GM21576 (cell line): Measurements from ENCODE around the gene TM9SF3.
A peak's percentile ranks its signal among the peaks of the same experiment; 100 is the strongest.

ENCODE experiments used
- ATAC-seq: cut with Tn5 transposase; IDR thresholded peaks from one replicate; pipeline ENCODE4 v1.9.1; 2021; ENCODE audit warnings: mild to moderate bottlenecking, moderate library complexity; ENCODE audit not compliant: unreplicated experiment

The TM9SF3 gene

GRCh38 chr10:96513305-96513697, 73.5 kb downstream of the TM9SF3 start:
- ATAC-seq: peak; percentile 36

DNA sequence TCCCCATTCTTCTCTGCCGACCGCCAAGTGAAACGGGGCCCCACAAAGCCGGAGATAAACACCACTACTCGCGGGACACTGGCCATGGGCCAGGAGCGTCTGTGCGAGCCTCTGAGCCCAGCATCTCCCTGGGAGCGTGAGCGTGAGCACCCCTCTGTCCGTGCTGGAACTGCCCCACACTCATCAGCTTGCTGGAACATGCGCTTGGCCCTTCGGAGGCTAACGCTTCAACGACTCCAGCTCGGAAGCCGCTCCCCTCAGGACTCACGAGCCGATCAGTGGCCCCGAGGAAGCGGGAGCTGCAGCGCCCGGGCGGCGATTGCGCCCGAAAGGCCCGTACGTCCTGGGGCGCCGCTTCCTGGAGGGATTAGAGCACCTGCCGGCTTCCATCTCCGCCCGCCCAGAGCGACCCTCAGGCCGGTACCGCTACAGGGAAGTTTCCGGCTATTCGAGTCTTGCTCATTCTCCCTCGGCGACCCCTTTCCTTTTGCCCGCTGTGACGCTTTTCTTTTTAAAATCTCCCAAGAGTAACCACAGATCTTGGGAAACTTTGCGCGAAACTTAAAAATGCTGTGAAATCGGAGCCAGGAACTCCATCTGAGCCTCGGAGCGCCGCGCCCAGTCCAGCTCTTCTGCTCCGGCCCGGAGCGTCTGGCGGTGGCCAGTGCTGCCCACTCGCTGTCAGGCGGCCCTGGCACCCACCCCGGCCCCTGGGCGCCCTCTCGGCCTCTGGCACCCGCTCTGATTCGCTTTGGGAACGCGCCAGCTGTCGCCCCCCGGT, 74.1 kb downstream of the TM9SF3 start:
- no peak for ATAC-seq

- no peak for ATAC-seq
Observed at GRCh38 chr10:96511044-96511945, 75.5 kb downstream of the TM9SF3 start.

- ATAC-seq: no peak
Observed at GRCh38 chr10:96509017-96509641, 77.7 kb downstream of the TM9SF3 start.

GRCh38 chr10:96507044-96507443, 79.8 kb downstream of the TM9SF3 start:
- ATAC-seq: no peak

DNA sequence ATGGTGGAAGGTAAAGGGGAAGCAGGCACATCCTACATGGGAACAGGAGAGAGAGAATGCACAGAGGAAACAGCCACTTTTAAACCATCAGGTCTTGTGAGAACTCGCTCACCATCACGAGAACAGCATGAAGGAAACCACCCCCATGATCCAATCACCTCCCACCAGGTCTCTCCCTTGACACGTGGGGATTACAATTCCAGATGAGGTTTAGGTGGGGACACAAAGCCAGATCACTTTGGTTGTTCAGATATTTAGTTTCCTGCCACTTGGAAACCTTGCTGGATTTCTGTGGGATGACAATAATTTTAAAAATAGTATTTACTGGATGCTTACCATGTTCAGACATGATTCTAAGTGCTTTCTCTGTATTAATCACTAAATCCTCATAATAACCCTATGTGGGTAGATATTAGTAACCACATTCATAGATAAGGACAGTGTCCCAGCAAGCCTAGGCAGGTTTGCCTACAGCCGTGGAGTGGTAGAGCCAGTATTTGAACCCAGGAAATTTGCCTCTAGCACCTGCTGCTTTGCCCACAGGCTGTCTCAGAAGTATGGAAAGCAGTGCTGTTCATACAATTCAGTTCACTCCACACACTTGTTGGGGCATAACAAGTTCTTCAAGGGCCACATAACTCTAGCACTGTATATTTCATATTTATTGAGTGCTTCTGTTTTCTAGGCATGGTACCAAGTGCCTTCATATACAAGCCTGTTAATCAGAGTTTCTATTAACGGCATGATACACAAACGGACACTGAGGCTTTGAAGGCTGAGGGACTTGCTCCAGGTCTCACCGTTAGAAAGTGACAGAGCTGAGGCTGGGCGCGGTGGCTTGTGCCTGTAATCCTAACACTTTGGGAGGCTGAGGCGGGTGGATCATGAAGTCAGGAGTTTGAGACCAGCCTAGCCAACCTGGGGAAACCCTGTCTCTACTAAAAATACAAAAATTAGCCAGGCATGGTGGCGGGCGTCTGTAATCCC, 81.4 kb downstream of the TM9SF3 start:
- ATAC-seq: no peak

DNA sequence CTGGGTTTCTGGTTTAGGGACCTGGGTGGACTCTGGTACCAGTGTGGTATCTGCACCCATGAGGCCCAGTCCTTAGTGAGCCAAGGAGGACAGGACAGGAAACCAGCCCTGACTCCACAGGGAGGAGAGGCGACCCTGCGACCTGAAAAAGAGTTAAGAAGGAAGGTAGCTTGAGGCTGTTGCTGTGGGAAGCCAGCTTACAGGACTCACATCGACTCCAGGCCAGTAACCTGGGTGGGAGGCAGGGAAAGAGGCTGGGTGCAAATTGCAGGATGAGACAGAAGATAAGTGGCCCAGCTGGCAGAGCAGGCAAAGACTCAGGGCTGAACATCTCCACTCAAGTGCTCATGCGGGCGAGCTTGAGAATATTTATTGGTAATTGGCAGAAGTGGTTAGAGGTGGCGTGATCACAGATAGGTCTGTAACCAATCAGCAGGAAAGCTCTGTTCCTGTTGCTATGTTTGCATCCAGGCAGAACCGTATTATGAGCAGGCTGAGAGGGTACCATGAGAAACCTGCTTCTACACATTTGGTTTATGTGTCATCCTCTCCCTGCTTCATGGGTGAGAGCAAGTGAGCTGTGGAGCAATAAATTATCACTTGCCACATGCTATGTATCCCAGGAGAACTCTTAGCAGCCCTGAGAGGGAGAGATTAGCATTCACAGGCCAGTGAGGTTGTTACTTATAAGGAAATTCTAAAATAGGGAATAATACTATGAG, 84.1 kb downstream of the TM9SF3 start:
- ATAC-seq: no peak

DNA sequence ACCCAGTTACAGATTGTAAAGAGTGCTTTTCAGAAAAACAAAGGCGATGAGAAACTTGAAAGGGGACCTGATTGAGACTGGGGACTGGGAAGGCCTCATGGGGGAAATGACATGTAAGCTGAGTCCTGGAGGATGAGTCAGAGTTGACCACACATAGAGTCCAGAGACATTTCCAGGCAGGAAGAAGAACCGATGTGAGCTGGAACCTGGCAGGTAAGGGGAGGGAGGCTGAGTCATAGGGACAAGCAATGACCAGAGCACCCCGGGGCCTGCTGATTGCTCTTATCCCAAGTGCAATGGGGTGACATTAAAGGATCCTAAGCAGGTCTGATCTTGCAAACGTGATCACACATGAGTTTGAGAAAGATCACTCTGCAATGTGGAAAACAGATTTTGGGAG, 84.8 kb downstream of the TM9SF3 start:
- no peak for ATAC-seq

- ATAC-seq: no peak
Observed at GRCh38 chr10:96500519-96500918, 86.3 kb downstream of the TM9SF3 start.

GRCh38 chr10:96500050-96500449, 86.8 kb downstream of the TM9SF3 start:
- ATAC-seq: no peak

GRCh38 chr10:96497391-96497790, 89.4 kb downstream of the TM9SF3 start:
- no peak for ATAC-seq

- ATAC-seq: no peak
Observed at GRCh38 chr10:96496281-96496925, 90.4 kb downstream of the TM9SF3 start.

DNA sequence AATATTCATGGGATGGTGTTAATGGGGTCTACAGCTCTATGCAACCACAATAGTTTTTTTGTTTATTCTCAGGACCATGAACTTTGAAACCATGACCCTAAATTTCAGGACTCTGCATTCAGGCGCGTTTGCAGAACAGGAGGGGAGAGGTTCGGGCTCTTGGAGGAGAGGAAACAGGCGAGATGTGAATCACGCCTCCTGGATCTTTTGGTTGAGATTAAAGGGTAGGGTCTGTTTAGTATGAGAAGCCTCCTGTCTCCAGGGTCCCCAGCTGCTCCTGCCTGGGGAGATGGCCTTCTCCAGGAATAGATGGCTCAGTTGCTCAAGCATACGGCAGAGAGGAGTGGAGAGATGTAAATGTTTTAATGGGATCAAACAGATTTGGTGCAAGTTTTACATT, 91.3 kb downstream of the TM9SF3 start:
- ATAC-seq: no peak

- no peak for ATAC-seq
Observed at GRCh38 chr10:96494694-96495093, 92.1 kb downstream of the TM9SF3 start.

GRCh38 chr10:96493871-96494525, 92.8 kb downstream of the TM9SF3 start:
- no peak for ATAC-seq

DNA sequence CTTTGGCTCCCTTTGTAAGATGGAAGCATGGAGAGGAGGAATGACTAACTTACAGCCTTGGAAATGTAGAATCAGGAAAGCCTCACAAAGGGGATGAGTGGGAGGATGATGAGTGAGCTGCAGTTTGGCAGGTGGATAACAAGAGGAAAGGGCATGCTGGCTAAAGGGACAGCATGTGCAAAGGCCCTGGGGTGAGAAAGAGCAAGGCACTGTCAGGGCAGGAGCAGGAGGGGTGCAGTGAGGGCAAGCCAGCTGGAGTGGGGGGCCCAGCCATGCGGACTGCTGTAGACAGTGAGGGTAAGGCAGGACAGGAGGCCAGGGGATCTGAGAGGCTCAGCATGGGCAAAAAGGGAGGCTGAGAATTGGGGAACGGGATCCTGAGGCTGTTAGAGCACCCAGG, 93.6 kb downstream of the TM9SF3 start:
- no peak for ATAC-seq

DNA sequence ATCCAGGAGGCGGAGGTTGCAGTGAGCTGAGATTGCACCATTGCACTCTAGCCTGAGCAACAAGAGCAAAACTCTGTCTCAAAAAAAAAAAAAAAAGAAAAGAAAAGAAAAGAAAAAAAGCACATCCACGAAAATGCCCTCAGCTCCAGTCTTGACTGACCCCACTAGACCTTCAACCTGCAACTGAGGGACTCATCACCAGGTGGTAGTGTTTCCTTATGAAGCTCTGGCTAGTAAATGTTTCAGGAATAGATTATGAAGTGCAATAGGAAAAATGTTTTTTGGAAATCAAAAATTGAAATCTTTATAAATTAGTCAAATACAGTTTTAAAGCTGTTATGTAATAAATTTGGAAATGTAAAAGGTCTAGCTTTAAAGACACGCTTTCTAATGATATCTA, 95.5 kb downstream of the TM9SF3 start:
- no peak for ATAC-seq

DNA sequence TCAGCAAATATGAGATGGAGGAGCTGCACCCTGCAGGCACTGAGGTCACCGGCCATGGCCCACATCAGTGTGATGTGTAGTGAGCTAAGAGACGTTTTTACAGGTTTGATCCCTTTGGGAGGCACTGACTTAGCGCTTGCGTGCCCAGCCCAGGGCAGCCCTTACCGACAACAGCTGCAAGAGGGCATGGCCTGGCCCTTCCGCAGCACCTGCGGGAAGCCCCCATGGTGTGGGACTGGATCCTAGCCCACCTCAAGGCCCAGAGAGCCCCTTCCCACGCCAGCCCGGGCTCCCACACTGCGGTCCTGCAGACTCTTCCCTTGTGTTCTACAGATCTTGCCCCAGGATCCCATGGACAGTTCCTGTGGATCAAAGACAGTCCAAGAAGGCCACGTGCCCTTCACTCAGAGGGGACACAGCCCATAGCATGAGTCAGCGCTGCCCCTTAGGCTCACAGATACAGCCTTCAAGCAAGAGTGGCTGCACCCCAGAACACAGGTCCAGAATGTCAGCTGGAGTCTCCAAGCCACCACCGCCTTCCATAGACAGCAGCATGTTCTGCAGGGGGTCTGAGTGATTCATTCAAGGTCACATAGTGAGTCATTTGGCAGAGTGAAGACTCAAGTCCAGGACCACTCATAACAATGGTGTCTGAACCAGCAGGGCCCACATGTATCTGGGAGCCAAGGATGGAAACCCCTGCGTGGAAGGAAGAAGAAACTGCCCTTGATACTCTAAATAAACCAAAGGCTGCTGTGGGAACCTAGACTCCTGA, 98.5 kb downstream of the TM9SF3 start:
- ATAC-seq: no peak
